HG03039 (cell line): Measurements from ENCODE around the gene SOCS7.
"Not testable (repeated sequence)": the region's sequence is repeated elsewhere in the genome, so short reads cannot be mapped to it uniquely, and the experiment has no call there.

Experiments
- ATAC-seq: cut with Tn5 transposase; IDR thresholded peaks from one replicate; pipeline ENCODE4 v1.9.1; 2021; ENCODE audit warnings: mild to moderate bottlenecking, moderate library complexity; ENCODE audit not compliant: unreplicated experiment

The SOCS7 gene

GRCh38 chr17:38434178-38434665 lies 82.6 kb downstream of the SOCS7 start:
- no peak for ATAC-seq

GRCh38 chr17:38435795-38436194 lies 84.2 kb downstream of the SOCS7 start:
- ATAC-seq = no peak

- ATAC-seq = no peak
These were observed 84.7 kb downstream of the SOCS7 start for GRCh38 chr17:38436386-38436785.

- ATAC-seq = not testable (repeated sequence)
These were observed 85.7 kb downstream of the SOCS7 start for GRCh38 chr17:38437313-38437712.

GRCh38 chr17:38439436-38439835 lies 87.8 kb downstream of the SOCS7 start:
- no peak for ATAC-seq

- no peak for ATAC-seq
These were observed 89.2 kb downstream of the SOCS7 start for GRCh38 chr17:38440614-38441397.

GRCh38 chr17:38441429-38442061 lies 89.9 kb downstream of the SOCS7 start:
- ATAC-seq = no peak

- ATAC-seq = no peak
These were observed 90.9 kb downstream of the SOCS7 start for GRCh38 chr17:38442548-38442947.

- ATAC-seq = no peak
These were observed 91.8 kb downstream of the SOCS7 start for GRCh38 chr17:38443356-38444031.

- ATAC-seq = no peak
These were observed 92.5 kb downstream of the SOCS7 start for GRCh38 chr17:38444151-38444550.

GRCh38 chr17:38447502-38448085 lies 96.0 kb downstream of the SOCS7 start:
- ATAC-seq = no peak

GRCh38 chr17:38448208-38448771 lies 96.6 kb downstream of the SOCS7 start:
- no peak for ATAC-seq

- no peak for ATAC-seq
These were observed 97.7 kb downstream of the SOCS7 start for GRCh38 chr17:38449364-38449763.

GRCh38 chr17:38450557-38451029 lies 98.9 kb downstream of the SOCS7 start:
- ATAC-seq = no peak

GRCh38 chr17:38451030-38451839 lies 99.6 kb downstream of the SOCS7 start:
- ATAC-seq = no peak

- no peak for ATAC-seq
These were observed 100.3 kb downstream of the SOCS7 start for GRCh38 chr17:38451840-38452529.

GRCh38 chr17:38452719-38453118 lies 101.1 kb downstream of the SOCS7 start:
- ATAC-seq = no peak

- ATAC-seq = no peak
These were observed 102.3 kb downstream of the SOCS7 start for GRCh38 chr17:38453951-38454421.

GRCh38 chr17:38454532-38454931 lies 102.9 kb downstream of the SOCS7 start:
- ATAC-seq = no peak
